GM19372 (cell line): ENCODE results near the gene LDLRAD3.

ENCODE experiments used
- ATAC-seq: cut with Tn5 transposase; IDR thresholded peaks from one replicate; pipeline ENCODE4 v1.9.1; 2021; ENCODE audit warnings: mild to moderate bottlenecking, low read depth, moderate library complexity; ENCODE audit not compliant: unreplicated experiment

Gene LDLRAD3

DNA sequence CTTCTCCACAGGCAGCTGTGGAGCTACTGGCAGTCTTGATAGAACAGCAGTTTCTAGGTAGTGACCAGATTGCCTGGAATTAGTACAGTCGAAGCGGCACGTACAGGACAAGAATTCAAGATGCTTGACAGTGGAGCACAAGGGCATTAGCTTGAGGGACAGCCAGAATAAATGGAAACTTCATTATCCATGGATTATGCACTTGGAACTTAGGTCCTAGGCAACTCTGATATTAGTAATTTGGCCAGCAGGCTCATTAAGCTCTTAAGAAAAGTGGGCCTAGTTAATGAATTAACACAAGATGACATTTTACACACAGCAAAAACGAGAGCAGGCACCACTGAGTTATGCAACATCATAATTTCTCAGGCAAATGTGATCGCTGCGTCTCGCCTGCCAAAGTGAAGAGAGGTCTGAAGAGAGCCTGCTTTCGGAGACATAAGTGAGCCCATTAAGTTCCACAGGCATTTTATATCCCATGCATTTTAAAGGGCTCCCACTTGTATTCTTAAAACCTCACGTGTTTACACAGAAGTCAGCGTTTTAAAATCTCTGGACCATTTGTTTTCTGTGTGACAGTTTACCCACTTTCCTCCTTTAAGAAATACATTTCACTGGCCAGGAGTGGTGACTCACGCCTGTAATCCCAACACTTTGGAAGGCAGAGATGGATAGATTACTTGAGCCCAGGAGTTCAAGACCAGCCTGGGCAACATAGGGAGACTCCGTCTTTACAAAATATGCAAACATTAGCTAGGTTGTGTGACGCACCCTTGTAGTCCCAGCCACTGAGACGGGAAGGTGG, 279.2 kb downstream of the LDLRAD3 start:
- ATAC-seq, result no peak

DNA sequence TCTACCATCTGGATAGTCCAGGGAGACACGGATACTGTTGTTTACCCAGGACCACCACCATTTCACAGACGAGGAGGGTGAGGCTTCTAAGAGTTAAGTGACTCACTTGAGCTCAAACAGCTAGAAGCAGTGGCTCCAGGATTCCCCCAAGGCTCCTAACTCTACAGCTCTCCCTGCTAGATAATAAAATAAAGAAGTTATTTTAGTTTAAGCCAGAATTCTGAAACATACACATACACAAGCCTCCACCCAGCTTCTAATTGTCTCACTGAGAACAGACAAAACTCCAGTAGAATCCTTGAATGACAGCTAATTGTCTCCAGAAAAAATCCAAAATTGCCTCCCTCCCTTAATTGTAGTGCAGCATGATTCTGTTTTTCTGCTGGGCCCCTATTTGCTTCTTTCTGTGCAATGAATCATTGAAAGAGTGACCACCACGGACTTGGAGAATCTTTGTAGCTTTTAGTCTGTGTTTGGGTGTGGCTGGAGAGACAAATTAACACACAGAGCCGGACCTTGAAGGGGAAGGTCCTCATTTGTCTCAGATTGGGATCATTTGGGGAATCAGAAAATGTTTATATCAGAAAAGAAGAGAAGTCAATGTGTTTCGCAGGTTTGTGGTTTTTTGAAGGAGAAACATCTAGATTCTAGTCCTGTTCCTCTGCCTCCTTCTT, 280.5 kb downstream of the LDLRAD3 start:
- no peak for ATAC-seq

DNA sequence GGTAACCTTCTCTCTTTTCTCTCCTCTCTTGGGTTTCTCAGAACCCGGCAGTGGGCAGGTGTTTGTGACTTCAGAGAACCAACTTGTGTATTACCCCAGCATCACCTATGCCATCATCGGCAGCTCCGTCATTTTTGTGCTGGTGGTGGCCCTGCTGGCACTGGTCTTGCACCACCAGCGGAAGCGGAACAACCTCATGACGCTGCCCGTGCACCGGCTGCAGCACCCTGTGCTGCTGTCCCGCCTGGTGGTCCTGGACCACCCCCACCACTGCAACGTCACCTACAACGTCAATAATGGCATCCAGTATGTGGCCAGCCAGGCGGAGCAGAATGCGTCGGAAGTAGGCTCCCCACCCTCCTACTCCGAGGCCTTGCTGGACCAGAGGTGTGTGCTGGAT, 283.2 kb downstream of the LDLRAD3 start:
- ATAC-seq, result no peak

DNA sequence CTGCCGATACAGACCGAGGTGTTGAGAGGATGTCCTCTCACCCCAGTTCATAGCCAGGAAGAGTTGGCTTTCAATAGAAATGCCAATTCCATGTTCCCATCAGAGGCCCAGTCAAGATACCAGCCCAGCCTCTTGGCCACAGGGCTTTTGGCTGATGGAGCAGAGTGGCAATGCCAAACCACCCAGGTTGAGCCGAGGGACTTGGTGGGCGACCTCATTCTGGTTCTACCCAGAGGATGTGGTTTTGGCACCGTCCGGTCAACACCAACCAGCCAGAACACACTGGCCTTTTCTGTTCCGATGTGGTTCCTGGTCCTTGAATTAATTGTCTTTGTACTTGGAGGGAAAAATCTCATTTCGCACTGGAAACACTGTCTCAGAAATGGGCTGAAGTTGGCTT, 284.8 kb downstream of the LDLRAD3 start:
- no peak for ATAC-seq

DNA sequence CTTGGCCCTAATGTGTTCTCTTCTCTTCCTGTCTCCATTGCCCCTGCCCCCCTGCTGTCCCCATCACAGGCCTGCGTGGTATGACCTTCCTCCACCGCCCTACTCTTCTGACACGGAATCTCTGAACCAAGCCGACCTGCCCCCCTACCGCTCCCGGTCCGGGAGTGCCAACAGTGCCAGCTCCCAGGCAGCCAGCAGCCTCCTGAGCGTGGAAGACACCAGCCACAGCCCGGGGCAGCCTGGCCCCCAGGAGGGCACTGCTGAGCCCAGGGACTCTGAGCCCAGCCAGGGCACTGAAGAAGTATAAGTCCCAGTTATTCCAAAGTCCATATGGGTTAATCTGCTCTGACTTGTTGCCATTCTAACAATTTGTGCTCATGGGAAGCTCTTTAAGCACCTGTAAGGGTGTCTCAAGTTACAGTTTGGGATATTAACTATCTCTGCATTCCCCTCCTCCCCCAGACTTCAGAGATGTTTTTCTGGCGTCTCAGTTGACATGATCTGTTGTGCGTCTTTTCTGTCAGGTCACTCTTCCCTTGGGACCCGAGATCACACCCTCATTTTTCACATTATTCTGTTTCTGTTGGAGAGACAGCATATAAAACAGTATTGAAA, 285.3 kb downstream of the LDLRAD3 start:
- no peak for ATAC-seq

DNA sequence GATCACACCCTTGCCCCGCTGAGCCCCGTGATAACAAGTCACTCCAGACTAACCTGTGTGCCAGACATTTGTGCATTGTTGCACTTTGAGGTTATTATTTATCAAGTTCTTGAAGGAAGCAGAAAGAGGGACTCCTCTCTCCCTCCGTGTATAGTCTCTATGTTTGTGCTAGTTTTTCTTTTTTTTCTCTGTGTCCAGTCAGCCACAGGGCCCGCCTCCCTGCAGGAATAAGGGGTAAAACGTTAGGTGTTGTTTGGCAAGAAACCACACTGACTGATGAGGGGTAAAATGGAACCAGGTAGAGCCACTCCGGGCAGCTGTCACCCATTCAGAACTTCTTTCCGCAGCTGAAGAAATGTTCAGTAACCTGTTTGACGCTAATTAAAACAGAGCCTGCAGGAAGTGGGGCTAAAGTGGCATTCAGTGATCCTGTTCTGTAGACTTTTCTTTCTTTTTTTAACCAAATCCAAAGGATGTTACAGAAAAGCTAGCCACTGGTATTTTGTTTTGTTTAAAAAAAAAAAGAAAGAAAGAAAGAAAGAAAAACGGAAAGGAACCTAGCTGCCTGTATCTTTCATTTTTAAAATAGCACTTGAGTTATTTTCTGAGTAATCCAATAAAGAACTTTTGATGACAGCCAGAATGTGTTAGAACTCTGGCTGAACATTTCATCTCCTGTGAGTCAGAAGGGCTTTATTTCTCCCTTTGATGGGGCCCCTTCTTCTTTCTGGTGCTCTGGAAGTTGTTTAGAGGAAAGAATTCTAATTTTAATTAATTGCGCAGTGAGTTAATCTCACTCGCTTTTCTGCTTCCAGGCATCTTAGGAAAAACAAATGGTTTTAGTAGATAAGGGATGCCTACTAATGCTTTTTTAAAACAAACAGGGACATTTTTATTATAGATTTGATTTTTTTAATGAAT, 287.2 kb downstream of the LDLRAD3 start:
- no peak for ATAC-seq

DNA sequence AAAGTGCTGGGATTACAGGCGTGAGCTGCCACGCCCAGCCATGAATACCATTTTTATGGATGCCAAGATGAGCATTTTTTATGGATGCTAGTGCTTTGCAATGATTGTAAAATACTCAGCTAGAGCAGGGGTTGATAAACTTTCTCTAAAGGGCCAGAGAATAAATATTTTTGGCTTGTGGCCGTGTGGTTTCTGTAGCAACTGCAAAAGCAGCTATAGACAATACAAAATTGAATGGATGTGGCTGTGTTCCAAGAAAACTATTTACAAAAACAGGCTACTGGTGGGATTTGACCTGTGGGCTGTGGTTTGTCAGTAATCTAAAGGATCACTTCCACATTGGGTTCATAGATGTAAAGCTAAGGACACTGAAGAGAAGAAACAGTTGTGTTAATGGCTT, 289.3 kb downstream of the LDLRAD3 start:
- no peak for ATAC-seq

DNA sequence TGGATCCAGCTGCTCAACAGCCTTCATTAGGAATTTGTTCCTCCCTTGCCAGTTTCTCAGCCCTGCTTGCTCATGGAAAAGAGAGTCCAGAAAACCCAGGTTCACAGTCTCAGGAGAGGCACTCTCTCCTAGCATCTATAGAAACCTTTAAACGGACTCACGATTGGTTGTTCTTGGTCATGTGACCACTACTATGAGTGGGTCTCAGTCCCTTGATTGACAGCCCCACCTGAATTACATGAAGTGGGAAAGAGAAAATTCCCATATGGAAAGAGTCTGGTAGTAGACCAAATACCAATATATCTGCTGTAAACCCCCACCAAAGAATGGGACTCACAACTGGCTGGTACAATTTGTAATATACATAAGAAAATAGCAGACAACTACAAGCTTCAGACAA, 291.0 kb downstream of the LDLRAD3 start:
- no peak for ATAC-seq

DNA sequence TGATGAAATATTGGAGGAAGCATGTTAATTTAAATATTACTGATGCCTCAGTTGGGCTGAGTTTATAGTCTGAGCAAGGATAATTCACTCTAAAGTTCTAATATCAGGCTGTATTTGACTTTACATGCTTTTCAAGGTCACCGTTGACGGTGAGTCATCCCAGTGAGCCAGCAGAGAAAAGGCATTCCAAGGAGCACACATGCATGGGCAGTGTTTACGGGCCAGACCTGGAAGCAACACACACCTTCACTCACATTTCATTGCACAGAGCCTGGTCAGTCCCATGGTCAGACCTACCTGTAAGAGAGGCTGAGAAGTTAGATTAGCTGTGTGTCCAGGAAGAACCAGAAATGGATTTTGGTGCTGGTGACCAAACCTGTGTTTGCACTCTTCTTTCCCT, 291.9 kb downstream of the LDLRAD3 start:
- no peak for ATAC-seq

DNA sequence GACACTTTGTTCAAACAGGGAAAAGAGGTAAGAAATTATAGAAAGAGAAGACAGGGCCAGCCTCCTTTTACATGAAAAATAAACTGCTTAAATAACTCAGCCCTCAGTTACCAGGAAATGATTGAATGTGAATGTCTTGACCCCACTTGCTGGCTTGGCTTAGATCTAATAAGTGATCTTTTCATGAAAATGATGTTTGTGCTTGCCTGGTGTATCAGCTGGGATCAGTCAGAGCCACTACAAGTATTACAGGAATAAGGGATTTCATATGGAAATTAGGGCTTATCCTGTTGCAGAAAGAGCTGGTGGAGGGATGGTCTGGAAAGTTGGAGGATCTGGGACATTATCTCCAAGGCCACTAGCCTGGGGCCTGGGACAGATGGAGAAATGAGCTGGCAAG, 293.5 kb downstream of the LDLRAD3 start:
- ATAC-seq, result no peak

DNA sequence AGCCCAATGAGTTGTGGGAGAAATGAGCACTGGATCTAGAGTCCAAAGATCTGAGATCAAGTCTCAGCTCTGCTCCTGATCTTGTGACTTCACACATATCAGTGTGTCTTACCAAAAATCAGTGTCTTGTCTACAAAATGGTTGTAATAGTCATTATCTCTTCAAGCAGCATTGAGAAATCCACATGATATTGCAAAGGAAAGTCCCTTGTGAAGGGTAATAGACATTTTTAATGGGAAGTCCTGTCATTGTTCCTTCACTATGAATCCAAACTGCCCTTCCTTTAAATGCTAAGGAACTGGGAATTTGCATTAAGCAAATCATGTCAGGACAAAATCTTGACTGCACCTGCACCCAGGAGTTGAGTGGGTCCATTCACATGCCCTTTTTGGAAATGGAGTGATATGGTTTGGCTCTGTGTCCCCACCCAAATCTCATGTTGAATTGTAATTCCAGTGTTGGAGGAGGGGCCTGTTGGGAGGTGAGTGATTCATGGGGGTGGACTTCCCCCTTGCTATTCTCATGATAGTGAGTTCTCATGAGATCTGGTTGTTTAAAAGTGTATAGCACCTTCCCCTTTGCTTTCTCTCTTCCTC, 294.3 kb downstream of the LDLRAD3 start:
- no peak for ATAC-seq

DNA sequence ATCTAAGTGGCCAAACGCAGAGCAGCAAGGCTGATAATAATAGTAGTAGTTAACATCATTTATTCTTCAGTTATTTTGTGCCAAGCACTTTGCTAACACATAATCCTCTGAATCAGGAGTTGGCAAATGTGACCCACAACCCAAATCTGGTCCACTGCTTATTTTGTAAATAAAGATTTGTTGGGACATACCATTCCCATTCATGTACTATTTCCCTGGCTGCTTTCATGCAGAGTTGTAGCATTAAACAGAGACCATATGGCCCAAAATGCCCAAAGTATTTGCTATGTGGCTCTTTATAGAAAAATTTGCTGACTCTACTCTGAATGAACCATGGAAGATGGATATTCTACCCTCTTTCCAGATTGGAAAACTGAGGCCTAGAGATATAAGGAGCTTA, 295.0 kb downstream of the LDLRAD3 start:
- ATAC-seq, result no peak

DNA sequence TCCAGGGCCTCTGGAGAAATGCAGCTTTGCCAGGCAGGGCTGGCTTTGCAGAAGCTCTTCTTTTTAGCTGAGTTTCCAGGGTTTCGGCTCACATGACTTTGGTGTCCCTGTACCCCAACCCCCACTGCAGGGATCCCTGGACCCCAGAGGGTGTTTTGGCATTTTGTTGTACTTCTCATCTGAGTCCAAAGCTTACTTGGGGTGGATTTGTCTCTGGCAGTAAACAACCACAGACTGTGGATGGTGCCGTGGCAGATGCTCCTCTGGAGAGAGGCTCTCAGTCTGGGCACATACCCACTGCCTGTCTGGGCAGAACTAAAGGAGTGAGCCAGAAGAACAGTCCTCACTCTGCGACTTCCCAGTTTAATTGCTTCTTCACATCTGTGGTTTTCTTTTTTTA, 295.8 kb downstream of the LDLRAD3 start:
- ATAC-seq, result no peak

DNA sequence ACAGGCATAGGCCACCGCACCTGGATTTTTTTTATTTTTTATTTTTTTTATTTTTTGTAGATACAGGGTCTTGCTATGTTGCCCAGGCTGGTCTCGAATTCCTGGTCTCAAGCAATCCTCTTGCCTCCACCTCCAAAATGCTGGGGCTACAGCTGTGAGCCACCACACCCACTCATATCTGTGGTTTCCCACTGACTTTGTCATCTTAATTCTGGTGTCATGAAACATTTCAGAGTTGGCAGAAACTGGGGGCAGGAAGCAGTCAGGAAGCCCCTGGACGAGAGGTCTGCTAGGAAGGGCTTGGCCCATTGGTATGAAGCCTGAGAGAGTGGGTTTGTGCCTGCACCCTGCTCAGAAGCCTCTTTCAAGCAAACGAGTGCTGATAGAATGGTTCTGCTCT, 296.3 kb downstream of the LDLRAD3 start:
- no peak for ATAC-seq

DNA sequence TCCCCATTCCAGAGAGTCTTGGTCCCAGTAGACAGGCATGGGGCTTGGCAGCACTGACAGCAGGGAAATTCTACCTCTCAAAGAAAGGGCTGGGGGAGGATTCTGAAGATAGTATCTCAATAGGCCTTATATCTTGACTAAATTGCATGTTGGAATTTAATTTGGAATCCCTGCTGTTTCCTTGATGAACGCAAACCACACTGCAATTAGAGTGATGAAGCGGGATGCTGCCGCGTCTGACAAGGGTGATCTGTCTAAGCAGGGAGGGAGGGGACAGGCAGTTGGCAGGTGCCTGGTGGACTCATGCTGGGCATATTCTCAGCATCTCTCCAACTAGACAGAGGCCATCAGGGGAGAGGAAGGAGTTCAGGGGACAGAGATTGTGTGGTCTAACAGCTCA, 296.9 kb downstream of the LDLRAD3 start:
- ATAC-seq, result no peak

DNA sequence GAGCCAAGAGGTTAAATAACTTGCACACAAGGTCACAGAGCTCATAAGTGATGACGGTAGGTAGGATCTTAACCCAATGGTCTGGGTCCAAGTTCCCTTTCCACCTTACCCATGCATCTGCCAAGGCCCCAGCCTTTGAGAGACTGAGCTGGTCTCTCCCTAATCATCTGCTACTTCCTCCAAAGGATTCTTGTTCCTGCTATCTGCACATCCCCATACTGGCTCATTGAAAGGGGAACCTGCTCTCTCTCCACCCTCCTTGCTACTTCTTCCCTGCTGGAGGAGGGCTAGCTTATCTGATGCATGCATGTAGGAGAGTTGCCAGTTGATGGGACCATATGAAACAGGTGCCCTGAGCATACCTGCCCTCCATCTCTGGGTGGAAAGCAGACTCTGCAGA, 297.6 kb downstream of the LDLRAD3 start:
- no peak for ATAC-seq

DNA sequence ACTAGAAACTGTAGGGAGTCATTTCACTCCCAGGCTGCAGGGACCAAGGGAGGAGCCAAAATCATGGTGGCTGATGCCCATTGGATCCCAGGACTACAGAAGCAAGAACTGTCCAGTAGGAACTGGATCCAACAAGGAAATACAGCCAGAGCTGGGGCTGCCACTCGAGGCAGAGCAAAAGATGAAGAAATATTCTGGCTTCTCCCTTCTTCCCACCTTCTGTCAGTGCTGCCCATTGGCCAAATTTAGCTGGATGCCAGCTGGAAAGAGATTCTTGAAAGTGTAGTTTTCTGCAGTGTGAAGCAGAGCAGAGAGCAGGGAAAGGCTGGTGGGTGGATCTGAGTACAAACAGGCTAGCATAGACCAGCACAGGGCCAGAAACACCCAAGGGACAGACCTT, 299.8 kb downstream of the LDLRAD3 start:
- ATAC-seq, result no peak

DNA sequence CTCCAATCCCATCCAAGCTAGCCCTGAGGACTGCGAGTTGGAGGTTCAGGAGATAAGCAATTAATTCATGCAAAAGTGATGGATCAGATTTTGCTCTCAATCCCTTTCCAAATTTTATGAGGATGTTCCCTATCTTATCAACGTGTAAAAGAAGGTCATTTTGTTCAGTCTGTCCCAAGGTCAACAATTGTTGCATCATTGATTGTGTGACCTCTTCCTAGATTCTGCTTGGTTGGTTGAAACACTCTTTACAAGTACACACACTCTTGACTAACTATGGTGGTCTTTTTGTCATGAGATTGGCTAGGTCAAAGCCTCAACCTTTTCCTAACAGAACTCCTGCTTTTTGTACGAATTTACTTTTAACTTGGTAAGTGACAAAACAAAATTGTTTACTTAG, 303.6 kb downstream of the LDLRAD3 start:
- ATAC-seq, result no peak

DNA sequence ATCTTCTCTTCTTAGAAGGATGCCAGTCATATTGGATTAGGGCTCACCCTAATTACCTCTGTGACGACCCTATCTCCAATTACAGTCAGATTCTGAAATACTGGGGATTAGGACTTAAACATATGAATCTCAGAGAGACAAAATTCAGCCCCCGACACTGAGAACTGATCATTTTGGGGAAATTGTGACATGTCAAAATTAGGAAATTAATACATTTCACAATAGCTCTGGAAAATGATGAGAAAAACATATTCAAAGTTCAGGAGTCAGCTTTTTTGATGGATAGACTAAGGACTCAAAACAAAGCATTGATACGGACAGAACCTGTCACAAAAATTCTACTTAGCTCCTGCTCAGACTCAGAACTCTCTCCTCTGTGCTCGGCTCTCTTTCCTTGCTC, 304.6 kb downstream of the LDLRAD3 start:
- no peak for ATAC-seq

DNA sequence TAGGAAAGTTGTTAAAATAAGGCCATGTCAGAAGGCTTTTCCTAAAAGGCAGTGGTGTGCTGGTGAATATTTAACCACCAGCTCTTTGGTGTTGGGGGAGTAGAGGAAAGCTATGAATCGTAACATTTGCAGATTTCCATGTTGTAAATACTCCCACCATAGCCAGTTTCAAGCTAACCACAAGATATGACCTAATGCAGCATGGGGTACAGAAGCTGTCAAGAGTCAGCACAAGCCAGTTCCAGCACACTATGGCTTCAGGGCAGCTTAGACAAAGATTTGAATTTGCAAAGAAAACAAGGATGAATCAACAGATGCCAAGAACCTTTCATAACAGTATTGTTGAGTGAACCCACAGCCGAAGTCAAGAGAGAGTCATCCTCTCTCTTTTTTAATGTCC, 305.4 kb downstream of the LDLRAD3 start:
- ATAC-seq, result no peak
